ENCODE data around the gene ERCC4.
A peak's percentile ranks its signal among the peaks of the same experiment; 100 is the strongest.
"Not testable (repeated sequence)": the region's sequence is repeated elsewhere in the genome, so short reads cannot be mapped to it uniquely, and the experiment has no call there.

ERCC4 gene
- 5.8 to 41.8 (median 24.6) reads per million in 18 experiments for total RNA-seq

GRCh38 chr16:13919683-13920509 lies at the start of gene ERCC4:
Gene ERCC4 (plus strand): TSS chr16:13920154. CDS start chr16:13920166, 12 bp downstream.
- DNase-seq = peak; percentile 100

DNA sequence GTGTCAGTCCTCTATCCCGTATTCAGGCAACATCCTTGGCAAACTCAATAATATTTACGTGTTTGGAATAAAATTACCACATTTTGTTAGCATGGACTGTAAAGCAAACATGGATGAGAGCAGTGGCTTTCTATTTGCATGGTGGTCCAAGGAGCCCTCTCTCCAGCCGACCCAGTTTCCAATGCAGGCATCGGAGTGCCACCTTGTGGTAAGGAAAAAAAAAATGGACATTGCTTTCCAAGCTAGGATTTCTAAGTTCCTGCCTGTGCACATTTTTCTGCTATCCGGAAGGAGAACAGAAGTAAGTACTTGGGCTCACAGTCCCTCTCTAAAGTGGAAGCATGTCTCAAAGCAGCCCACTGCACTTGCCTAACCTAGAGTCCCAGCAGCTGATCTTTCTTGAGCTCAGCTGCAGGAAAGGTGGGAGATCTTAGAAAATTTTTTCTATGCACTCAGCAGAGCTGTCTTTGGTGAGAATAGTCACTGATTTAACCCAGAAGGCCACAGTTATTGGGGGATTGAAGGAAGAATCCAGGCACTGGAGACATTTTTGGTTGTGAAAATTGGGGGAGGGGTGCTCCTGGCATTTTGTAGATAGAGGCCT lies 46.0 kb upstream of the ERCC4 start:
- DNase-seq = no peak

DNA sequence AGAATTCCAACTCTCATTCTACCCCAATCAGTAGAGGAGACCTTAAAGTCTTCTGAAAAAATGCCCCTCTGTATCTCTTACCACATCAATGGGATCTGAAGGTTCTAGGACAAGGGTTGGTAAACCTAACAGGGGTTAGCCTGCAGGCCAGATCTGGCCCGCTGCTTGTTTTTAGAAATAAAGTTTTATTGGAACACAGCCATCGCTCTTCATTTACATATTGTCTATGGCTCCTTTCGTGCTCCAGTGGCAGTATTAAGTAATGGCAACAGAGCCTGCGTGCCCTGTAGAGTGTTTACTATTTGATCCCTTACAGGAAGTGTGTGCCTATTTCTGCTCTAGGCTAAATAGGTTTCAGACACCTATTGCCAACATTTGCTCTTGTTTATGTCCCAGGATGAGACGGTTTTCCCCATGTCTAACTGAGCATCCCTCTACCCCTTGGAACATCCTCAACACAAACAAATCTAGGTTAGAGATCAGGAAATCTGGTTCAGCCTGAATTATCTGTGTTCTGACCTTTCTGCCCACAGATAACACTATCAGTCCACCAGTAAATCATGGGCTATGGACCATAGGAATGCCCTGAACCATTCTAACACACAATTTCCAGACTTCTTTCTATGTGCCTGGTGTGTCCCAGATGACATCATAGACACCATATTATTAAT lies 44.2 kb upstream of the ERCC4 start:
- no peak for DNase-seq

GRCh38 chr16:13883276-13883675 lies 36.7 kb upstream of the ERCC4 start:
- DNase-seq = no peak

DNA sequence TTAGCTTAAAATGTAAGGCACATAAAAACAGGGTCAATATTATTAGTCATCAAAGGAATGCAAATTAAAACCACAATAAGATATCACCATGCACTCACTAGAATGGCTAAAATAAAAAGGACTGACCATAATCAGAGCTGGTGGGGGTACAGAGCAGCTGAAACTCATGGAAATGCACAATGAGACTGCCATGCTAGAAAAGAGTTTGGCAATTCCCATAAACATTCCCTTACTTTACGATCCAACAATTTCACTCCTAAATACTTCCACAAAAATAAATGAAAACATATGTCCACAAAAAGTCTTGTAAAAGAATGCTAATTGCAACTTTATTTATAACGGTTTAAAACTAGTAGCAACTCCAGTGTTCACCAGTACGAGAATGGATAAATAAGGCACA lies 36.1 kb upstream of the ERCC4 start:
- no peak for DNase-seq

DNA sequence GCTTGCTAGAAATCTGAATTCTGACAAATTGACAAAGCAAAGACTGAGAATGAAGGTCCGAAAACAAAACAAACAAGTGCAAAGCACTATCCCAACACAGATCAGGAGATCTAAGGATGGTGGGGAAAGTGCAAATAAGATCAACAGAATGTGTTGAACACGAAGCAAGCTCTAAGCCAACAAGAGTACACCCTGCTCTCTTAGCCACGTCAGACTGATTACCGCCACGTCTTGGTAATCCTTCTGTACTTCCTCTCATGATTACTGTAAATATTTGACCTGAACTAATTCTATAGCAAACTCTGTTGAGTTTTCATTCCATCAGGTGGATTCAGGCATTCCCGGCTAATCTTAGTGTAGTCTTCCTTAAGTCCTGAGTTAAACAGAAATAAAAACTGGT lies 34.3 kb upstream of the ERCC4 start:
- no peak for DNase-seq

DNA sequence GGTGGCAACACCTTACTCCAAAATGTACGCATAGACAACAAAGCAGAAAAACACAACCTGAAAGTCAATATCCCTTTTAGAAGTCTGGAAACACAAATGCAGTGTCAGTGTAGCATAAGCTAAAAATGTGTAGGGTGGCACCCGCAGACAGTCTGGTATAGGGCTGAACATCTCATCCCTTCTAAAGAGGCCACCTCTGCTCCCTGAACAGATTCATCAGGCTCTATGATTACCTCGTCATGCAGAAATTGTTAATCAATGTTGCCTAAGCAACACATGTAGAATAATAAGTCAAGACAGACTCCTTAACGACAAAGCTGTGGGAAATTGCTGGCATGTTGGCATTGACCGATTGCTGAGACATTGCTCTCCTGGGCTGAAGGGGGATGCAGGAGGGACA lies 33.3 kb upstream of the ERCC4 start:
- no peak for DNase-seq

DNA sequence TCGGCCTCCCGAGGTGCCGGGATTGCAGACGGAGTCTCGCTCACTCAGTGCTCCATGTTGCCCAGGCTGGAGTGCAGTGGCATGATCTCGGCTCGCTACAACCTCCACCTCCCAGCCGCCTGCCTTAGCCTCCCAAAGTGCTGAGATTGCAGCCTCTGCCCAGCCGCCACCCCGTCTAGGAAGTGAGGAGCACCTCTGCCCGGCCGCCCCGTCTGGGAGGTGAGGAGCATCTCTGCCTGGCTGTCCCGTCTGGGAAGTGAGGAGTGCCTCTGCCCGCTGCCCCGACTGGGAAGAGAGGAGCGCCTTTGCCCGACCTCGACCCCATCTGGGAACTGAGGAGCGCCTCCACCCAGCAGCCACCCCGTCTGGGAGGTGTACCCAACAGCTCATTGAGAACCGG lies 30.6 kb upstream of the ERCC4 start:
- not testable (repeated sequence) for DNase-seq

- DNase-seq = no peak
Observed at GRCh38 chr16:13892301-13892700, 27.7 kb upstream of the ERCC4 start.

- no peak for DNase-seq
Observed at GRCh38 chr16:13895516-13895915, 24.4 kb upstream of the ERCC4 start.

DNA sequence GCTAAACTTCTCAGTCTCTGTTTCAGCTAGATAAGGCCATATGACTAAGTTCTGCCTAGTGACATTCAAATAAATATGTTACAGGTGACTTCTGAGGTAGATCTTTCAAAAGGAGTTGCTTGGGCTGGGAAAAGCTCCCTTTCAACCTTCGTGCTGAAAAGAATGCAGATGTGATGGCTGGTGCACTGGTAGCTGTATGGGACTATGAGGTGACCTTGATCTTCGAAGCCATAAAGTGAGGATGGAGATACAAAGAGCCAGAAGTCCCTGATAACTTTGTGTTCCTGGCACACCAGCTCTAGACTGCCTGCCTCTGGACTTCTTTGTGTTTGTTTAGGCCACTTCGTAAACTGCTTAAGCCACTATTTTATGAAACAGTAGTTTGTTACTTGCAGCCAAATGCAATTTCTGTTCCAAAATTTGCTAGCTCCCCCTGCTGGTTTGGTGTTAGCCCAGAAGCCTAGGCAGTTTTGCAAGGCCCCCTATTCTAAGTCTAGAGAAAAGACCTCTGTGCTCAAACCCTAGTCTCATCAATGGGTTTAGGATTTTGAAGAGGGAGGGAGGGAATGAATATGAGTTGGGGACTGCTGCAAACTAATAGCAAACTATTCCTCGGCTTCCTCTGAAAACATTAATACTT lies 23.3 kb upstream of the ERCC4 start:
- DNase-seq = no peak

DNA sequence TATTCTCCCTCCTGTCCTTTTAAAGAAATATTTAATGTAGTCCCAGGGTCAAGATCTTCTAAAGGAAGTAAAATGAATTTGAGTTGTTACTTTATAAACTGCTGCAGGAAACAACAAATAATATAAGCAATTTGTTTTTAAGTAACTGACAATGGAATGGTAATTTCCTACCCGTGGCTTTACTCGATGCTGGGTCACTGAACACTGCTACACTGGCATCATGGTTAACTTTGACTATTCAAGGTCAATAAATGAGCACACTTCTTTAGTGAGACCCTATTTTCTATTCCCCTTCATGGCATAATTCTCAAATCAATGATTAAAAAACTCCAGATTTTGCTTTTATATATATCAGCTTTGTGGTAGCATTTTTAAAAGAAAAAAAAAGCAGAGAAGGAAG lies 22.1 kb upstream of the ERCC4 start:
- no peak for DNase-seq

GRCh38 chr16:13898233-13898632 lies 21.7 kb upstream of the ERCC4 start:
- no peak for DNase-seq

- DNase-seq = no peak
Observed at GRCh38 chr16:13902052-13902451, 17.9 kb upstream of the ERCC4 start.

GRCh38 chr16:13902677-13903076 lies 17.3 kb upstream of the ERCC4 start:
- DNase-seq = no peak

GRCh38 chr16:13904179-13904691 lies 15.7 kb upstream of the ERCC4 start:
- DNase-seq = no peak

GRCh38 chr16:13904822-13905221 lies 15.1 kb upstream of the ERCC4 start:
- DNase-seq = peak; percentile 8 to 38

DNA sequence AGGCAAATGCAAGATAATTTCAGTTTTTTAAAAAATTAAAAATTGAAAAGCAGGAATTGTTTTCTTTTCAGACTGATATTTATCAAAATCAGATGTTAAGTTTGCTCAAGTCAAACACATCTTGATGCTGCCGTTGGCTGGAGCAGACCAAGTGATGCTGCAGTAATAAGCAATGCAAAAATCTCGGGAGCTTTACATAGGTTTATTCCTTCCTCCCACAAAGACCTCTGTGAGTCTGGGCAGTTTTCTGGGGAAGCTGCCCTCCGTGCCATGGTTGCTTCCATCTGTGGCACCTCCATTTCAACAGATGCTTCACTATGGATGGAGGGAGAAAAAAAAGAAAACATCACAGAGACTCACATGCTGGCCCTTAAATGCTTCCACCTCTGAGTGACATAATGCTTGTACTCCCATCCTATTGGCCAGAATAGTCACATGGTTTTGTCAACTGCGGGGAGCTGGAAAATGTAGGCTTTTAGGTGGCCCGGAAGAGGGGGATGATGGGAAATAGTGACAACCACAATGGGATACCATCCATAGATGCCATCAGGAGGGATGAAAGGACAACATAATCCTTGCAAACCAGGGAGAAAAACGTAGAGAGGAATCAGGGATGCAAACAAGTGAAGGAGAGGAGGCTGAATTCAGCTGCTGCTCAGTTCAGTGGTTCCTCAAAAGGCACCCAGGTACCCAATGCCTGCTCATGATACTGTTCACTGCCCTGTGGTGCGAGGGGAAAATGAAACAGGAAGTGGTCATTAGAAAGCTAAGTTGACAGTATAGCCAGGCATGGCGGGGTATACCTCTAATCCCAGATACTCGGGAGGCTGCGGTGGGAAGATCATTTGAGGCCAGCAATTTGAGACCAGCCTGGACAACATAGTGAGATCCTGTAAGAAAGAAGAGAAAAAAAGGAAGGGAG lies 13.5 kb upstream of the ERCC4 start:
- DNase-seq = peak in 1 of 2 donors; percentile 7

GRCh38 chr16:13907431-13907830 lies 12.5 kb upstream of the ERCC4 start:
- no peak for DNase-seq

GRCh38 chr16:13909069-13909468 lies 10.9 kb upstream of the ERCC4 start:
- no peak for DNase-seq

DNA sequence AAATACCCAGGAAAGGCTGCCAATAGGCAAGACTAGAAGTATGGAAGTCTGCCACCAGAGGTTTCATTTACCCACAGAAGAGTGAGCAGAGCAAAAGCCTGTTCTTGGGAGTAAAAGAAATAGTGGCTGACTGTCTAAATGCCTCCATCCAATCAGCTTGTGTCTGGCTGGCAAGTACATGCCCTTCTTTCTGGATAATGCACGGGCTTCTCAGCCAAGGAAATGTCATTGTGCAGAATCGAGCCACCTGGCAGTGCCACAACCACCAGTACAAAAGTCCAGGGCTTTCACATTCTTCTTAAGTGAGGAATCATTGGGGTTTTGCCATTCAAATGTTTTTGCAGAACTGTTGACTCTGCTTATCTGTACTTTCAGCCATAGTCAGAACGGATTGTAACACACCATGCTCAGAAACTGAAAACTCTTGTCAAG lies 10.1 kb upstream of the ERCC4 start:
- DNase-seq = no peak

DNA sequence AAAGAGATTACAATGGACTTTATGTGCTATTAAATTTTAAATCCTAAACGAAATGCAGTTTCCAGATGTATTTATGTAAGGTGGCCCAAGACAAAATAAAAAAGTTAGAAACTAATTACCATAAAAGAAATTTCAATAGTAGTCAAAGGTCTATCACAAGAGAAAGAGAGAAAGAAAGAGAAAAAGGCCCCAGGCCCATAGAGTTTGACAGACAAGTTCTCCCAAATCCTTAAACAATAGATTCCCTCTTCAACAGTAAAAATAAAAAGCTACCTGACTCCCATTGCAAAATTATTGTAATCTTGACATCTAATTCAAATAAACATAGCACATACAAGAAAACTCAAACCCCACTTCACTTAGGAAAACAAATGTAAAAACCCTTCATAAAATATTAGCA lies 8.6 kb upstream of the ERCC4 start:
- no peak for DNase-seq
